Measurements from ENCODE around the gene ACVRL1.

- TF ChIP-seq, protein P1, sequence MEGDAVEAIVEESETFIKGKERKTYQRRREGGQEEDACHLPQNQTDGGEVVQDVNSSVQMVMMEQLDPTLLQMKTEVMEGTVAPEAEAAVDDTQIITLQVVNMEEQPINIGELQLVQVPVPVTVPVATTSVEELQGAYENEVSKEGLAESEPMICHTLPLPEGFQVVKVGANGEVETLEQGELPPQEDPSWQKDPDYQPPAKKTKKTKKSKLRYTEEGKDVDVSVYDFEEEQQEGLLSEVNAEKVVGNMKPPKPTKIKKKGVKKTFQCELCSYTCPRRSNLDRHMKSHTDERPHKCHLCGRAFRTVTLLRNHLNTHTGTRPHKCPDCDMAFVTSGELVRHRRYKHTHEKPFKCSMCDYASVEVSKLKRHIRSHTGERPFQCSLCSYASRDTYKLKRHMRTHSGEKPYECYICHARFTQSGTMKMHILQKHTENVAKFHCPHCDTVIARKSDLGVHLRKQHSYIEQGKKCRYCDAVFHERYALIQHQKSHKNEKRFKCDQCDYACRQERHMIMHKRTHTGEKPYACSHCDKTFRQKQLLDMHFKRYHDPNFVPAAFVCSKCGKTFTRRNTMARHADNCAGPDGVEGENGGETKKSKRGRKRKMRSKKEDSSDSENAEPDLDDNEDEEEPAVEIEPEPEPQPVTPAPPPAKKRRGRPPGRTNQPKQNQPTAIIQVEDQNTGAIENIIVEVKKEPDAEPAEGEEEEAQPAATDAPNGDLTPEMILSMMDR (IDR thresholded peaks at IDR 0.05), result no peak
- no peak for TF ChIP-seq POLR2A (IDR thresholded peaks at IDR 0.05)
- no peak for TF ChIP-seq EP300 (IDR thresholded peaks at IDR 0.05)
Observed at GRCh38 chr12:51890133-51890464, 17.2 kb upstream of the ACVRL1 start.

Data from tibial nerve (tissue), 4 donors.